Fibroblast of lung (primary cell): ENCODE measurements around the gene RAB3IP. TPM values are rescaled to one million over a fixed set of nuclear protein-coding genes. Genes with fewer than 3 reads are reported as not detected.

Experiments
- DNase-seq, 2 donors: peaks; one replicate each; pipeline versions ENCODE4 v3.0.0 to v3.0.0-alpha.2; 2010; ENCODE audit warnings: low read depth in 2 of 2
- H2AFZ ChIP-seq: 2 replicates; pipeline ENCODE4 v1.5.1; 2012; ENCODE audit warnings: low read length, control low read depth, inconsistent platforms
- H3K27ac ChIP-seq: 2 replicates; pipeline ENCODE4 v1.5.1; 2011; ENCODE audit warnings: low read length, control low read depth; ENCODE audit not compliant: insufficient read depth
- H3K27me3 ChIP-seq: 2 replicates; pipeline ENCODE4 v1.5.1; 2011; ENCODE audit warnings: mild to moderate bottlenecking, low read length; ENCODE audit not compliant: control insufficient read depth, insufficient read depth
- H3K36me3 ChIP-seq: 2 replicates; pipeline ENCODE4 v1.5.1; 2011; ENCODE audit warnings: low read length; ENCODE audit not compliant: control insufficient read depth, insufficient read depth
- H3K4me1 ChIP-seq: 2 replicates; pipeline ENCODE4 v1.5.1; 2011; ENCODE audit warnings: low read length; ENCODE audit not compliant: control insufficient read depth, insufficient read depth; ENCODE audit errors: extremely low read depth
- H3K4me2 ChIP-seq: 2 replicates; pipeline ENCODE4 v1.5.1; 2011; ENCODE audit warnings: low read length, control low read depth; ENCODE audit not compliant: insufficient read depth; ENCODE audit errors: extremely low read depth
- H3K4me3 ChIP-seq, 4 experiments: fragments of 200-600 bp in 1 of 4; sonication (generic) in 1 of 4; replicated peaks in 1 of 4; 2 replicates each; pipeline ENCODE4 v1.5.1; 2011 to 2016; ENCODE audit warnings: low read length in 4 of 4, low read depth in 3 of 4, mild to moderate bottlenecking in 3 of 4, control low read depth in 2 of 4, inconsistent platforms in 1 of 4, mixed read lengths in 1 of 4; ENCODE audit not compliant: insufficient read depth in 1 of 4; ENCODE audit errors: control extremely low read depth in 1 of 4
- H3K79me2 ChIP-seq: 2 replicates; pipeline ENCODE4 v1.5.1; 2012; ENCODE audit warnings: mild to moderate bottlenecking, low read length, inconsistent platforms; ENCODE audit not compliant: control insufficient read depth, insufficient read depth
- H3K9ac ChIP-seq: 2 replicates; pipeline ENCODE4 v1.5.1; 2011; ENCODE audit warnings: mild to moderate bottlenecking, low read length, control low read depth; ENCODE audit not compliant: insufficient read depth
- H3K9me3 ChIP-seq: 2 replicates; pipeline ENCODE4 v1.5.1; 2012; ENCODE audit warnings: low read depth, low read length; ENCODE audit not compliant: control insufficient read depth, insufficient read depth
- H4K20me1 ChIP-seq: 2 replicates; pipeline ENCODE4 v1.5.1; 2011; ENCODE audit warnings: low read length; ENCODE audit not compliant: control insufficient read depth, insufficient read depth; ENCODE audit errors: extremely low read depth
- EZH2 ChIP-seq: IDR thresholded peaks from 2 replicates; pipeline ENCODE4 v1.5.1; 2012; ENCODE audit warnings: low read length, control low read depth, mild to moderate bottlenecking; ENCODE audit errors: missing control alignments
- polyA plus RNA-seq, 2 donors: library from polyadenylated mRNA; depleted of rRNA in 1 of 2; stranded (reverse) in 1 of 2; unstranded in 1 of 2; fragments of >200 nt; gene quantifications; 2 replicates each; pipeline ENCODE4 v1.2.1, GENCODE V29; 2011 to 2012; ENCODE audit warnings: missing spikeins in 1 of 2
- total RNA-seq: library from RNA; depleted of rRNA; stranded (reverse); fragments of >200 nt; gene quantifications from 2 replicates; pipeline ENCODE4 v1.2.1, GENCODE V29; 2014
- TF ChIP-seq, protein P1 (sequence below), 2 donors: IDR thresholded peaks in 1 of 2; conservative IDR thresholded peaks in 1 of 2; 1 replicate in 1 of 2; 2 replicates in 1 of 2; pipeline ENCODE4 v1.5.1; 2011 to 2012; ENCODE audit warnings: low read length in 2 of 2, control low read depth in 1 of 2, inconsistent platforms in 1 of 2, low read depth in 1 of 2, mild to moderate bottlenecking in 1 of 2

Gene RAB3IP
- total and polyA plus RNA-seq, 2 donors (not counting 1 experiment from before 2014, with no cell fraction given), result 2.0 to 6.3 TPM

GRCh38 chr12:69703146-69703642 is 35.5 kb upstream of the RAB3IP start:
- TF ChIP-seq, protein P1, sequence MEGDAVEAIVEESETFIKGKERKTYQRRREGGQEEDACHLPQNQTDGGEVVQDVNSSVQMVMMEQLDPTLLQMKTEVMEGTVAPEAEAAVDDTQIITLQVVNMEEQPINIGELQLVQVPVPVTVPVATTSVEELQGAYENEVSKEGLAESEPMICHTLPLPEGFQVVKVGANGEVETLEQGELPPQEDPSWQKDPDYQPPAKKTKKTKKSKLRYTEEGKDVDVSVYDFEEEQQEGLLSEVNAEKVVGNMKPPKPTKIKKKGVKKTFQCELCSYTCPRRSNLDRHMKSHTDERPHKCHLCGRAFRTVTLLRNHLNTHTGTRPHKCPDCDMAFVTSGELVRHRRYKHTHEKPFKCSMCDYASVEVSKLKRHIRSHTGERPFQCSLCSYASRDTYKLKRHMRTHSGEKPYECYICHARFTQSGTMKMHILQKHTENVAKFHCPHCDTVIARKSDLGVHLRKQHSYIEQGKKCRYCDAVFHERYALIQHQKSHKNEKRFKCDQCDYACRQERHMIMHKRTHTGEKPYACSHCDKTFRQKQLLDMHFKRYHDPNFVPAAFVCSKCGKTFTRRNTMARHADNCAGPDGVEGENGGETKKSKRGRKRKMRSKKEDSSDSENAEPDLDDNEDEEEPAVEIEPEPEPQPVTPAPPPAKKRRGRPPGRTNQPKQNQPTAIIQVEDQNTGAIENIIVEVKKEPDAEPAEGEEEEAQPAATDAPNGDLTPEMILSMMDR (conservative IDR thresholded peaks at IDR 0.05 in 1 of 2, IDR thresholded peaks at IDR 0.05 in 1 of 2; ENCODE audit: low read depth in 1 of 2, low read length in 2 of 2), result no peak
- no peak for TF ChIP-seq EZH2
- DNase-seq, result no peak
- H4K20me1 ChIP-seq, result no peaks in the 10 kb centered on the region
- no peaks in the 10 kb centered on the region for H3K79me2 ChIP-seq
- H3K36me3 ChIP-seq, result no peaks in the 10 kb centered on the region
- H3K4me2 ChIP-seq, result no peak overlapping the region
- no peaks in the 10 kb centered on the region for H3K4me1 ChIP-seq
- H3K9me3 ChIP-seq, result no peaks in the 10 kb centered on the region
- no peak overlapping the region for H2AFZ ChIP-seq
- H3K4me3 ChIP-seq, result no peak overlapping the region
- H3K27me3 ChIP-seq, result no peaks in the 10 kb centered on the region
- no peak overlapping the region for H3K27ac ChIP-seq
- no peak overlapping the region for H3K9ac ChIP-seq

DNA sequence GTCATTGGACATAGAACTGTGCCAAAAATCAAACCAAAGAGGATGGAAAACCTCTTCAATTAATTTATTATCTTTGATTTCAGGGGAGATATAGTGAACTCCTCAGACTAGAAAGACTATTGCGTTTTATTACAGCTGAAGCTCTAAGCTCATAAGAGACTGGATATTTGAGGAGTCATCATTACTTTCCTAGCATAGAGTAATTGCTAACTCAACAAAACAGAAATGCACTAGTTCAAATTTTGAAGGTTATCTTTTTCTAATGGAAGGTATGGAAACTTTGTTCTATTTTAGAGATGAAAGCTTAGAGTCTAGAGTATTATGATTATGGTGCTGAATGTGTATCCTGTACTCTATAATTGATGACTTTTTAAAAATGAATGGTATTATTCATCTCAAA is 34.3 kb upstream of the RAB3IP start:
- Histone ChIP-seq H4K20me1 (no peaks in the 10 kb centered on the region), H3K4me3 (no peak overlapping the region), H2AFZ (no peak overlapping the region), H3K9ac (no peak overlapping the region), H3K27ac (no peak overlapping the region), H3K4me2 (no peak overlapping the region), H3K27me3 (no peaks in the 10 kb centered on the region), H3K36me3 (no peaks in the 10 kb centered on the region), H3K79me2 (no peaks in the 10 kb centered on the region), H3K9me3 (no peaks in the 10 kb centered on the region), H3K4me1 (no peaks in the 10 kb centered on the region)
- TF ChIP-seq, protein P1 (conservative IDR thresholded peaks at IDR 0.05 in 1 of 2, IDR thresholded peaks at IDR 0.05 in 1 of 2; ENCODE audit: low read depth in 1 of 2, low read length in 2 of 2), result no peak
- TF ChIP-seq EZH2, result no peak
- DNase-seq, result no peak

DNA sequence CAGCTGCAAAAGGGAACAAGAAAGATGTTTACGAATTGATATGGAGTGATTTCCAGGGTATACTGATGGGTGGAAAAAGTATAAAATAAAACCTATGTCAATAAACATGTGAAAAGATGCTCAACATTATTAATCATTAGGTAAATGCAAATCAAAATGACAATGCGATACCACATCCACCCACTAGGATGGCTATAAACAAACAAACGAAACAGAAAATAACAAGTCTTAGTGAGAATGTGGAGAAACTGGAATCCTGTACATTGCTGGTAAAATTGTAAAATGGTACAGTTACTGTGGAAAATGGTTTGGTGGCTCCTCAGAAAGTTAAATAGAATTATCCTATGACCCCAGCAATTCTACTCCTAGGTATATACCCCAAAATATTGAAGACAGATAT is 30.0 kb upstream of the RAB3IP start:
- Histone ChIP-seq H4K20me1 (no peaks in the 10 kb centered on the region), H2AFZ (no peak overlapping the region), H3K9me3 (no peaks in the 10 kb centered on the region), H3K4me3 (no peak overlapping the region), H3K79me2 (no peaks in the 10 kb centered on the region), H3K36me3 (no peaks in the 10 kb centered on the region), H3K9ac (no peak overlapping the region), H3K4me1 (no peaks in the 10 kb centered on the region), H3K4me2 (no peak overlapping the region), H3K27ac (no peak overlapping the region), H3K27me3 (no peaks in the 10 kb centered on the region)
- DNase-seq, result no peak
- no peak for TF ChIP-seq EZH2
- TF ChIP-seq, protein P1 (conservative IDR thresholded peaks at IDR 0.05 in 1 of 2, IDR thresholded peaks at IDR 0.05 in 1 of 2; ENCODE audit: low read depth in 1 of 2, low read length in 2 of 2), result peak in 1 of 2 donors; percentile 3
